OCI-LY3 (cell line): ENCODE measurements around the gene COL4A3.

Source experiments
- CTCF ChIP-seq: fragments of 200-600, 300-600 bp; sonication (generic); IDR thresholded peaks from 2 replicates; pipeline ENCODE4 v1.5.1; 2014; ENCODE audit warnings: antibody characterized with exemption, low read length, low read depth
- EZH2phosphoT487 ChIP-seq: fragments of 200-600 bp; shearing (Covaris generic); IDR thresholded peaks from 2 replicates; pipeline ENCODE4 v1.6.1; 2018; ENCODE audit warnings: antibody characterized with exemption, mixed run types, low read depth

- no peak for TF ChIP-seq CTCF
- TF ChIP-seq EZH2phosphoT487, result no peak
These were observed 56.7 kb downstream of the COL4A3 start for GRCh38 chr2:227221120-227221519.
